HG03139 (cell line): Measurements from ENCODE around the gene SERINC5.
"Not testable (repeated sequence)": the region's sequence is repeated elsewhere in the genome, so short reads cannot be mapped to it uniquely, and the experiment has no call there.

Experiments
- ATAC-seq: cut with Tn5 transposase; IDR thresholded peaks from one replicate; pipeline ENCODE4 v1.9.1; 2021; ENCODE audit not compliant: unreplicated experiment

SERINC5 gene

DNA sequence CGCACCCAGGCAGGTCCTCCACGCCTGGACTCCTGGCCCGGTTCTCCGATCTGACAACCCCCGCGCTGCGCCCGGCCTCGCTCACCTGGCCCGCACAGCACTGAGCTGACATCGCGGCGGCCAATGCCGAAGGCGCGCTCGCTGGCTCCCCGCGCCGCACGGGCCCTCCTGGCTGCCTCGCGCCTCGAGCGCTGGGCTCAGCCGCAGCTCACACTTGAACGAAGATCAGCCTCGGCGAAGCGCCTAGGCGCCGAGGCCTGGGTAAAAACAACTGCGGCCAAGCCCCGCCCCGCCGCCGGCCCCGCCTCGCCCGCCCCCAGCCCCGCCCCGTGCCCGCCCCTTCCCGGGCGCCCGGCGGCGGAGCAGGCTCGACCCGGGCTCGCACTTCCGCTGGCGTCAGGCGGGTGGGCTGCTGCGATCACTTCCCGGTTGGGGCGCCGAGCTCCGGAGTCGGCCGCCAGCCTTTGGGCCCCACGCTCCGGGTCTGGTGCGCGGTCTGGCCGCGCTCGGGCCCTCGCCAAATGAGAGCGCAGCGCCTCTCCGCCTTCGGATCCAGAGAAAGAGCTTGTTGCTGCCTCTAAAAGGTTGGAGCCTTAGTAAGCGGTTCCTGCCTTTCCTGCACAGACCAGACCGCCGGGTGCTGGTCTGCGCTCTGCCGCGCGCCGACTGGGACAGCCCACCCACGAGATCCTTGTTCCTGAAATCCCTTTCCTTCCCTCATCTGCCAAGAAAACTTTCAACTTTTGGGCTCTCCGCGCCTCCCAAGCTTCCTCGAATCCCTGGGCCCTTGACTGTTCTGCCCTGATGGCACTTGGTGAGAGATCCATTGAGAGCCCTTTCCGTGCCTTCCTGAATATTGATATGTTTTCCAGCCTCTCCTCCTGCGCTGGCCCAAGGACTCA, at the start of gene SERINC5:
Gene SERINC5 (minus strand): TSS at position 238 of the 902 bp plus-strand sequence. CDS start 126 bp downstream, at position 112.
- peak; percentile 81 for ATAC-seq

DNA sequence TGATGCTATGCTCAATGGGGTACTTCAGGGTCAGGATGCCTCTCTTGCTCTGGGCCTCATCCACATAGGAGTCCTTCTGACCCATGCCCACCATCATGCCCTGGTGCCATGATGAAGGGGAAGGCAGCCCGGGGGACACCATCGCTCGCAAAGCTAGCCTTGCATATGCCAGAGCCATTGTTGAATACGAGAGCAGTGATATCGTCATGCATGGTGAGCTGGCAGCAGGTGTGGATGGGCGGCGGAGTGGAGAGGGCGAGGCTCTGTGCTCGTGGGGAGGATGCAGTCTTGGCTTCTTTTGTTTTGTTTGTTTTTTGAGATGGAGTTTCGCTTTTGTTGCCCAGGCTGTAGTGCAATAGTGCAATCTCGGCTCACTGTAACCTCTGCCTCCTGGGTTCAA, 46.8 kb upstream of the SERINC5 start:
- ATAC-seq, result no peak

DNA sequence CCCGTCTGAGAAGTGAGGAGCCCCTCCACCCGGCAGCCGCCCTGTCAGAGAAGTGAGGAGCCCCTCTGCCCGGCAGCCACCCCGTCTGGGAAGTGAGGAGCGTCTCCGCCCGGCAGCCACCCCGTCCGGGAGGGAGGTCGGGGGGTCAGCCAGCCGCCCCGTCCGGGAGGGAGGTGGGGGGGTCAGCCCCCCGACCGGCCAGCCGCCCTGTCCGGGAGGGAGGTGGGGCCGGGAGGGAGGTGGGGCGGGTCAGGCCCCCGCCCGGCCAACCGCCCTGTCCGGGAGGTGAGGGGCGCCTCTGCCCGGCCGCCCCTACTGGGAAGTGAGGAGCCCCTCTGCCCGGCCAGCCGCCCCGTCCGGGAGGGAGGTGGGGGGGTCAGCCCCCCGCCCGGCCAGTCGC, 45.5 kb upstream of the SERINC5 start:
- ATAC-seq, result not testable (repeated sequence)

DNA sequence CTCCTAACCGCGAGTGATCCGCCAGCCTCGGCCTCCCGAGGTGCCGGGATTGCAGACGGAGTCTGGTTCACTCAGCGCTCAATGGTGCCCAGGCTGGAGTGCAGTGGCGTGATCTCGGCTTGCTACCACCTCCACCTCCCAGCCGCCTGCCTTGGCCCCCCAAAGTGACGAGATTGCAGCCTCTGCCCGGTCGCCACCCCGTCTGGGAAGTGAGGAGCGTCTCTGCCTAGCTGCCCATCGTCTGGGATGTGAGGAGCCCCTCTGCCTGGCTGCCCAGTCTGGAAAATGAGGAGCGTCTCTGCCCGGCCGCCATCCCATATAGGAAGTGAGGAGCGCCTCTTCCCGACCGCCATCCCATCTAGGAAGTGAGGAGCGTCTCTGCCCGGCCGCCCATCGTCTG, 44.9 kb upstream of the SERINC5 start:
- not testable (repeated sequence) for ATAC-seq

DNA sequence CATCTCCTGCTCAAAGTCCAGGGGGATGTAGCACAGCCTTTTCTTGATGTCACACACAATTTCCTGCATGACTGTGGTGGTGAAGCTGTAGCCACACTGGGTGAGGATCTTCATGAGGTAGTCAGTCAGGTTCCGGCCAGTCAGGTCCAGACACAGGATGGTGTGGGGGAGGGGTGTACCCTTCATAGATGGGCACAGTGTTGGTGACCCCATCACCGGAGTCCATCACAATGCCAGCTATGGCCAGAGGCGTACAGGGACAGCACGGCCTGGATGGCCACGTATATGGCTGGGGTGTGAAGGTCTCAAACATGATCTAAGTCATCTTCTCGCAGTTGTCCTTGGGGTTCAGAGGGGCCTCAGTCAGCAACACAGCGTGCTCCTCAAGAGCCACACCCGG, 44.3 kb upstream of the SERINC5 start:
- no peak for ATAC-seq

DNA sequence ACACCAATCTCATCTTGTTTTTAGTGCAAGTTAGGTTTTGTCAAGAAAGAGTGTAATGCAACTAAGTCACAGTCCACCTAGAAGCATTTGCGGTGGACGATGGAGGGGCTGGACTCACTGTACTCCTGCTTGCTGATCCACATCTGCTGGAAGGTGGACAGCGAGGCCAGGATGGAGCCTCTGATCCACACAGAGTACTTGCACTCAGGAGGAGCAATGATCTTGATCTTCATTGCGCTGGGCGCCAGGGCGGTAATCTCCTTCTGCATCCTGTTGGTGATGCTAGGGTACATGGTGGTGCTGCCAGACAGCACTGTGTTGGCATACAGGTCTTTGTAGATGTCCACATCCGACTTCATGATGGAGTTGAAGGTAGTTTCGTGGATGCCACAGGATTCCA, 43.8 kb upstream of the SERINC5 start:
- no peak for ATAC-seq

DNA sequence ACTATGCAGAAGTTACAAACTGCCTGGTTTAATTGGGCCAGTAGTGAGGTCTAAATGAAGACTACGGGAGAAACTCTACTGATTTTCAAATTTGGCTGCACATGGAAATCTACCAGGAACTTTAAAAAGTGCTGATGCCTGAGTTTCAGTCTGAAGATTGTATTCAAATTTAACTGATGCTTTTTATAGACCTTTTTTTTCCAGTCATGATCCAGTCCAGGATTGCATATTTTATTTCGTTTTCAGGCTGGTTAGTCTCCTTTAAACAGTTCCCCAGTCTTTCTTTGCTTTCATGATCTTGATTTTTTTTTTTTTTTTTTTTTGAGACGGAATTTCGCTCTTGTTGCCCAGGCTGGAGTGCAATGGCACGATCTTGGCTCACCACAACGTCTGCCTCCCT, 40.3 kb upstream of the SERINC5 start:
- no peak for ATAC-seq

DNA sequence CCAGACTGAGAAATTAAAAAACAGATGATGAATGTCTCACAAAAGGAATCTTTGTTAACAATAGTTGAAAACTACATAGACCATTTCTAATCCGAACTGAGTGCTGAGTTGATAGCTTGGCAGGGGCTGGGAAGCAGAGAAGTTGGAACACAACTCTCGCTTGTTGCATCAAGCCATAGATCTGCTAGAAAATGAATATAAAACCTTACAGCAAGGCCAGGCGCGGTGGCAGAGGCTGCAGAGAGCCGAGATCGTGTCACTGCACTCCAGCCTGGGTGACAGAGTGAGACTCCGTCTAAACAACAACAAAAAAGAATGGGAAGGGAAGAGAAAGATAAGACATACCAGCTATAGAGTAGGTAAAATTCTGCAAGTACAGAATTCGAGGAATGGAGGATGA, 35.9 kb upstream of the SERINC5 start:
- ATAC-seq, result no peak

DNA sequence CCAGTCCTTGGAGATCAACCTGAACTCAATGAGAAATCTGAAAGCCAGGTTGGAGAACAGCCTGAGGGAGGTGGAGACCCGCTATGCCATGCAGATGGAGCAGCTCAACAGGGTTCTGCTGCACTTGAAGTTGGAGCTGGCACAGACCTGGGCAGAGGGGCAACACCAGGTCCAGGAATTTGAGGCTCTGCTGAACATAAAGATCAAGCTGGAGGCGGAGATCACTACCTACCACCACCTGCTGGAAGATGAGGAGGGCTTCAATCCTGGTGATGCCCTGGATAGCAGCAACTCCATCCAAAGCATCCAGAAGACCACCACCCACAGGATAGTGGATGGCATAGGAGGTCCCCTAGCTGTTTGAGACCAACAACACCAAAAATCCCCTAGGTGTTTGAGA, 33.5 kb upstream of the SERINC5 start:
- no peak for ATAC-seq

DNA sequence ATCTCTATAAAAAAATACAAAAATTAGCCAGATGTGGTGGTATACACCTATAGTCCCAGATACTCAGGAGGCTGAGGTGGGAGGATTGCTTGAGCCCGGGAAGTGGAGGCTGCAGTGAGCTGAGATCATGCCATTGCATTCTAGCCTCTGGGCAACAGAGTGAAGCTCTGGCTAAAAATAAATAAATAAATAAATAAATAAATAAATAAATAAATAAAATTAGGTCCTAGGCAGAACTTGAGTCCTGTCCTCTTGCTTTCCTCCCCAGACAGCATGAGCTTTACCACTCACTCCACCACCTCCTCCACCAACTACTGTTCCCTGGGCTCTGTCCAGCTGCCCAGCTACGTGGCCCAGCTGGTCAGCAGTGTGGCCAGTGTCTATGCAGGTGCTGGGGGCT, 32.3 kb upstream of the SERINC5 start:
- no peak for ATAC-seq

DNA sequence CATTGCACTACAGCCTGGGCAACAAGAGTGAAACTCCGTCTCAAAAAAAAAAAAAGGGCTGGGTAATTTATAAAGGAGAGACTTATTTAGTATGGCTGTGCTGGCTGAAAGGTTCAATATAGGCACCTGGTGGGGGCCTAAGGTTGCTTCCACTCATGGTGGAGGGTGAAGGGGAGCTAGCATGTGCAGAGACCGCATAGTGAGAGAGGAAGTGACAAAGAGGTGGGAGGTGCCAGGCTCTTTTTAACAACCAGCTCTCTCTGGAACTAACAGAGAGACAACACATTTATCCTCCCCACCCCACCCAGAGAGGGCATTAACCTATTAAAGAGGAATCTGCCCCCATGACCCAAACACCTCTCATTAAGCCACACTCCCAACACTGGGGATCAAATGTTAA, 28.9 kb upstream of the SERINC5 start:
- ATAC-seq, result no peak

DNA sequence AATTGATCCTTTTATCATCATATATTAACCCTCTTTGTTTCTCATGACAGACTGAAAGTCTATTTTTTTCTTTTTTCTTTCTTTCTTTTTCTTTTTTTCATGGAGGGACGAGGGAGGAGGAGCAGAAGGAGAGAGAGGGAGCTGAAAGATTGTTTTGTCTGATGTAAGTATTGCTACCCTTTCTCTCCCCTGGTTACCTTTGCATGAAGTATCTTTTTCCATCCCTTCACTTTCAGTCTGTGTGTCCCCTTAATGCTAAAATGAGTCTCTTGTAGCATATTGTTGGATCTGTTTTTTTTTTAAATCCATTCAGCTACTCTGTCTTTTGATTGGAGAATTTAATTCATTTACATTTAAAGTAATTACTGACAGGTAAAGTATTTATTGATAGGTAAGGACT, 27.5 kb upstream of the SERINC5 start:
- no peak for ATAC-seq

DNA sequence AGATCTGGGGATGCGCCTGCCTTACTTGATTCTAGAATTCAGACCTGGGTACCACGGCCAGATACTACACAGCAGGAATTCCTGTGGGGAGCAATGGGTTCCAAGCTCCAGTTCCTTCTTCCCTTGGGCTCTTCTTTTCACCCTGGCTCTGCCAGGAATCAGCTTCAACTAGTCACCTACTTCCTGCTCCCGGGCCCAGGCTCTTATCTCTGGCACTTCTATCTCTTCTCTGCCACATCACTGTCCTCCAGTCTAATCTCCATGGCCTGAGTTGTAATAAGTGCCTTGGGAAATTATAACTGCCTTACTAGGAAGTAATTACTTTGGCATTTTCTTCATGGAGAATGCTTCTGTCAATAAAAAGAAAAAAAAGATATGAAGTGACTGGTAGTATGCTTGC, 26.2 kb upstream of the SERINC5 start:
- no peak for ATAC-seq

DNA sequence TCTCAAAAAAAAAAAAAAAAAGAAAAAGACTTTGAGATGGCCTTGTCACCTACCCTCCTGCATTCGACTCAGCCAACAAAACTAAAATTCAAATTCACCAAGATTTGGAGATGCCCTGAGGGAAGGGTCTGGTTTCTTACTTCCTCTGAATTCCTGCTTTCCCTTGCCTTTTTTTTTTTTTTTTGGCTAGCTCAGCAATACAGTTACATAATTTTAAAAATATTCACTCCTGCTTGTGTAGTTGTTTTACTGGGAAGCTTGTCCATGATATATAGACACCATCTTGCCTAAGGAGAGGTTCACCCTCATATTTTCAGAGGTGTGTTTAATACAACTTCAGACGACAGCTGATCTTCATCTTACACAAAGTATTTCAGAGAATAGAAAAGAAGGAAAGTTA, 21.3 kb upstream of the SERINC5 start:
- no peak for ATAC-seq

DNA sequence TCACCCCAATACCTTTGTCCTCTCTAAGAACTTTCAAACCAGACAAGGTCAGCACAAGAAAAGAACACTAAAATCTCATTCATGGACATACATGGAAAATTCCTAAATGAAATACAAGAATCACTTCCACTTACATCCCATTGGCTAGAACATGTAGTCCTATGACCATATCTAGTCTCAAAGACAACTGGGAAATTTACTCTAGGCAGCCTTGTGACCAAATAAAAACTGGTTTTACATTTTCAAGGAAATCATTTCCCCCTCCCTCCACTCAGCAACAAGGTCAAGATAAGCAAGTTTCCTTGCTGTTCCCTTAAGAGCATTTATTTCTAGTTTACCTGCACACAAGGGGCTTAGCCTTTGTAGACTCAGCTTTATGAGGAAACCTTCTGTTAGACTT, 20.3 kb upstream of the SERINC5 start:
- ATAC-seq, result no peak

DNA sequence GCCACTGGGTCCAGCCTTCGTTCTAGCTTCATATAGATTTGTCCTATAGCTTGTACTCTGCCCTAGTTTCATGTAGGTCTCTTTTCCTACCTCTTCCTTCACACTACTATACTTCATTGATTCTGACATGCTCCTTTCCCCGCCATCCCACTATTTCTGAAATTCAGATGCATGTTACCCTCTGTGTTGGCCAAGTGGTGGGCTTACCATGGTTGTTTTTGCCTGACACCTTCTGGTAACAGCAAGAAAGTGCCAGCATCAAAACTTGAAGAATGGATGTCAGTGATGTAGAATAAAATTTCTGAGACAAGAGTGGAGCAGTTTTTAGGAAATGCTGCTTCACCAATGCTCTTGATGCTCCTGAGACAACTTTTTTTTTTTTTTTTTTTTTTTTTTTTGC, 19.5 kb upstream of the SERINC5 start:
- ATAC-seq, result no peak

DNA sequence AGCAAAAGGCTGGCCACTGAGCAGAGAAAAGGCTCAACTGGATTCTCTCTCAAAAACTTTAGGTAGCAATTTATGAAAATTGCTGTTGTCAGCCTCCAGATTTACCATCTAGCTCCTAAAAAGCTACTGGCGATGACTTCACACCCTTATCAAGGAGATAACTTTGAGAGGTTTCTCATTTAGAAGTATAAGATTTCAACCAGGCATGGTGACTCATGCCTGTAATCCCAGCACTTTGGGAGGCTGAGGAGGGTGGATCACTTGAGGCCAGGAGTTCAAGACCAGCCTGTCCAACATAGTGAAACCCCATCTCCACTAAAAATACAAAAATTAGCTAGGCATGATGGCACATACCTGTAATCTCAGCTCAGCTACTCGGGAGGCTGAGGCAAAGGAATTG, 14.7 kb upstream of the SERINC5 start:
- not testable (repeated sequence) for ATAC-seq

DNA sequence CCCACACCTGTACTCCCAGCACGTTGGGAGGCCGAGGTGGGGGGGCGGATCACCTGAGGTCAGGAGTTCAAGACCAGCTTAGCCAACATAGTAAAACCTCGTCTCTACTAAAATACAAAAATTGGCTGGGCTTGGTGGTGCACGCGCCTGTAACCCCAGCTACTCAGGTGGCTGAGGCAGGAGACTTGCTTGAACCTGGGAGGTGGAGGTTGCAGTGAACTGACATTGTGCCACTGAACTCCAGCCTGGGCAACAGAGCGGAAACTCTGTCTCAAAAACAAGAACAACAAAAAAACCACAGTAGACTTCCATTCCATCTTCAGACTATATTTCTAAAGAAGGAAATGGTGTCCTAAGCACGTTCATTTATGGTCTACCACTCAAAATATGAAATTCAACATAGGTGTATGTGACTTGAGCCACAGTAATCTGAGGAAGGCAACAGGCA, 14.2 kb upstream of the SERINC5 start:
- no peak for ATAC-seq

DNA sequence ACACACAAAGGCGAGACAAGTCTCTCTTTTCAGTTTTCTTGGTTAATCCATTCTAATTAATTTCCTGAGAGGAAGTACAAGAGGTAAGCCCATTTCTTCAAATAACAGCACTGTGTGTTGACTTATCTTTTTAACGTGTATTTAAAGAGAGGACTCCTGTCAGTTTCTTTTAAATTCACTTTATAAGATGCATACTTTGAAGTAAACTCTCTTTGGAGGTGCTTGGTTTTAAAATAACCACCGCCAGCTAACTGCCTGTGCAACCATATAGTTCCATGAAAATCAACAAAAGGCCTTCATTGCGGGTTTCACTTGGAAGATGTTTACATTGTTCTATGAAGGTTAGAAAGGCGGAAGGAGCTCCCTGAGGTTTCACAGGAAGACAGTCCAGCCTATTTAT, 13.1 kb upstream of the SERINC5 start:
- no peak for ATAC-seq

DNA sequence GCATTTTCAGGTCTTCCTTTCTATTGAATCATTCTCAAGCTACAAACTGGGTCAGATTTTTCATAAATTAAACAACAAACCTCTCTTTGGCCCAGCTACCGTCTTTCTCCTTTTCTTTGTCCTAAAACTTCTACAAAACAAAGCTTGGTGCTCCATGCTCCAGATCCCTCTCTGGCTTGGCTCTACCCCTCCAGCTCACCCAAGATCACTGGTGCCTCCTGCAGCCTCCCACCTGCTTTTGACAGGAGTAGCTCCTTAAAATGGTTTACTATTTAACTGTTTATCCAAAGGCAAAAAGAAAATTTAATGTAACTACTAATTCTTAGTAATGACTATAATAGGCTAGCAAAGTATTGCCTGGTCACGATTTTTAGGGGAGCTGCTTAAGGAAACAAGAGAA, 10.7 kb upstream of the SERINC5 start:
- no peak for ATAC-seq

DNA sequence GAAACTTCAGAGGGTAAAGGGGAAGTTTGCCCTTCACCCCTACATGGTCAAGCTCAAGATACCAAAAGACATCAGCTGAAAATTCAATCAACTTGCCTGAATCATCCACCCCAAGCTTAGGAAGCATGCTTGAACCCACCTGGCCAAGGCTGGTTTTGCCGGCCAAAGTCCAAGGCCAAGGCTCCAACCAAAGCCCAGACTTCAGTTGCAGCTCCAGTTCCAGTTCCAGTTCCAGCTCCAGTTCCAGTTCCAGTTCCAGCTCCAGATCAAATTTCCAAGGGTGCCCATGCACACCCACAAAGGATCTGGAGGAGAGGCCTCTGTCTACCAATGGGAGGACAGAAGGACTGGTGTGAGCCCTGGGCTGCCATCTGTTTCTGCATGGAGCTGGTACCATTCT, 4.6 kb upstream of the SERINC5 start:
- no peak for ATAC-seq

DNA sequence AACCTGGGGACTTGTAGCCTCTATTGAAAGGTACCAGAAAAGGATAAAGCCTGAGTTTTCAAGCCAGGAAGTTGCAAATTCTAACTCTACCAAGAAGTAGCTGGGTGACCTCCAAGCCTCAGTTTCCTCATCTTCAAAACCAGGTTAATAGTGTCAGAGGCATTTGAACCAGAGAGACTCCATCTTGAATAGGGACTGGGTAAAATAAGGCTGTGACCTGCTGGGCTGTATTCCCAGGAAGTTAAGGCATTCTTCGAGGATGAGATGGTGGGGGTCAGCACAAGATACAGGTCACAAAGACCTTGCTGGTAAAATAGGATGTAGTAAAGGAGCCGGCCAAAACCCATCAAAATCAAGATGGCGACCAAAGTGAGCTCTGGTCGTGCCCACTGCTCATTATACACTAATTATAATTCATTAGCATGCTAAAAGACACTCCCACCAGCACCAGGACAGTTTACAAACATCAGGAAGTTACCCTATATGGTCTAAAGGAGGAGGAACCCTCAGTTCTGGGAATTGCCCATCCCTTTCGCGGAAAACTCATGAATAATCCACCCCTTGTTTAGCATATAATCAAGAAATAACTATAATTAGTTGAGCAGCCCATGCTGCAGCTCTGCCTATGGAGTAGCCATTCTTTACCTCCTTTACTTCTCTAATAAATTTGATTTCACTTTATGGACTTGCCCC, 3.8 kb upstream of the SERINC5 start:
- ATAC-seq, result no peak
